ENCODE data around the gene CARF. TPM values are rescaled to one million over a fixed set of nuclear protein-coding genes. Genes with fewer than 3 reads are reported as not detected.

Gene CARF
- polyA plus RNA-seq, 1 of the 3 experiments (the other 2 are of a cell fraction): 4.6 TPM

- TF ChIP-seq, protein P1, sequence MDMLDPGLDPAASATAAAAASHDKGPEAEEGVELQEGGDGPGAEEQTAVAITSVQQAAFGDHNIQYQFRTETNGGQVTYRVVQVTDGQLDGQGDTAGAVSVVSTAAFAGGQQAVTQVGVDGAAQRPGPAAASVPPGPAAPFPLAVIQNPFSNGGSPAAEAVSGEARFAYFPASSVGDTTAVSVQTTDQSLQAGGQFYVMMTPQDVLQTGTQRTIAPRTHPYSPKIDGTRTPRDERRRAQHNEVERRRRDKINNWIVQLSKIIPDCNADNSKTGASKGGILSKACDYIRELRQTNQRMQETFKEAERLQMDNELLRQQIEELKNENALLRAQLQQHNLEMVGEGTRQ (IDR thresholded peaks at IDR 0.05; ENCODE audit: borderline replicate concordance, low read depth, low read length): no peak
These were observed 109.9 kb downstream of the CARF start (continued) for GRCh38 chr2:203021991-203022390.

DNA sequence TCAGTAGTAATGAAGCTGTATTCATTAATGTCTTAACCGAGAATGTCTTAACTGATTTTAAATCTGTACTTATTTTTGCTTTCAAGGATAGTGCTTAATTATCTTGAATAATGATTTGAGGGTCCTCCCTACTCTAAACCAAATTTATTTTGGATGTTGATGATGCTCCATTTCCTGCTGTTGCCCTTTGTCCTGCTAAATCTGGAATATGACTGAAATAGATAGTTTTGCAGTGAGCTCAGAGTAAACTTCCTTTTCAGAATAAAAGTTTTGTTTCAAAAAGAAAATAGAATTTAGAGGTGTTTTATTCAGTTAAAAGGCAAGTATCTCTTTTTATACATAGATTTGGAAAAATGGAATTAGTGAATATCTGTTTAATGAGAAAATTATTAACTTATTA is 110.7 kb downstream of the CARF start:
- ChIA-PET POLR2A (no interaction called here), CTCF (interaction anchor here (1.6 kb wide), 1 partner anchor 35 kb away, joined by 3 read pairs; no protein-coding TSS in a partner anchor)
- 83% methylated on average over 1 of the region's 1 CpG for WGBS (ENCODE audit: low lambda C conversion rate)
- Histone ChIP-seq H3K27ac (ENCODE audit: low read depth in 2 of 2, low read length in 1 of 2) (peak overlapping the region in 1 of 2 experiments; percentile 40; a peak in 2 of 4 replicates), H3K4me3 (ENCODE audit: low read depth in 2 of 2, low read length in 1 of 2) (no peak overlapping the region), H3K9me3 (no peaks in the 10 kb centered on the region), H3F3A (replicated peaks; ENCODE audit: insufficient read depth) (peaks cover 13% of the 10 kb centered on the region), H2AFZ (ENCODE audit: low read depth) (no peak overlapping the region), H3K4me1 (ENCODE audit: control insufficient read depth in 1 of 2, insufficient read depth in 2 of 2, low read depth in 1 of 2, low read length in 1 of 2) (peaks cover 3 to 4% of the 10 kb centered on the region in 2 experiments; a peak in 2 of 4 replicates), H4K20me1 (ENCODE audit: insufficient read depth) (peaks cover 8% of the 10 kb centered on the region; the same call in 1 of the 2 replicates), H3K4me2 (peak overlapping the region; percentile 56), H3K27me3 (ENCODE audit: insufficient read depth) (no peaks in the 10 kb centered on the region), H3K36me3 (replicated peaks in 1 of 2; ENCODE audit: control insufficient read depth in 1 of 2, insufficient read depth in 2 of 2, low read length in 1 of 2) (peaks cover 0 to 12% of the 10 kb centered on the region in 2 experiments), H3K9me2 (no peaks in the 10 kb centered on the region), H3K9ac (peak overlapping the region; percentile 7; the same call in 1 of the 2 replicates), H3K79me2 (ENCODE audit: insufficient read depth) (peaks cover 84% of the 10 kb centered on the region)
- TF ChIP-seq TCF12 (IDR thresholded peaks at IDR 0.05) (no peak), MEF2A (IDR thresholded peaks at IDR 0.05; ENCODE audit: borderline replicate concordance, low read depth) (peak; percentile 65; the same call in 1 of the 2 replicates)
- no peak for DNase-seq

DNA sequence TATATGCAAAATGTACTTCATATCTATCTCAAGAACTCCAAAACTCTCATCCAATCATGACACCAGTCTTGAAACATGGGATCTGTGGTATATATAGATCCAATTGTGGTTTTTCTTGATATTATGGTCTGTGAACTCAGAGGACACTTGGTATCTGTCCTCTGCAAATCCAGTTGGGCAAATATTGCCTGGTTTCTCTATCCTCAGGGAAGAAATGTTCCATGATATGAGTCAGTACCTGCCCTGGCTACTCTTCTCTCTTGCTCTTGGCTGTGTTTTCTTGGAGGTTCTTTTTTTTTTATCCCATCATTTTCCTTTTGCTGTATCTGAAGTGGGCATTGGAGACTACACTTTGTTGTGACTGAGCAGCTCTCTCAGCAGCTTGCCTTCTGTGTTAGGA is 113.5 kb downstream of the CARF start:
- no peaks in the 10 kb centered on the region for H3K27me3 ChIP-seq (ENCODE audit: insufficient read depth)
- peaks cover 73% of the 10 kb centered on the region for H3K79me2 ChIP-seq (ENCODE audit: insufficient read depth)
- peaks cover 9% of the 10 kb centered on the region for H3F3A ChIP-seq (replicated peaks; ENCODE audit: insufficient read depth)
- peaks cover 0 to 4% of the 10 kb centered on the region in 2 experiments; a peak in 2 of 4 replicates for H3K4me1 ChIP-seq (ENCODE audit: control insufficient read depth in 1 of 2, insufficient read depth in 2 of 2, low read depth in 1 of 2, low read length in 1 of 2)
- no peak overlapping the region for H2AFZ ChIP-seq (ENCODE audit: low read depth)
- H3K9ac ChIP-seq: no peak overlapping the region
- H3K36me3 ChIP-seq (replicated peaks in 1 of 2; ENCODE audit: control insufficient read depth in 1 of 2, insufficient read depth in 2 of 2, low read length in 1 of 2): peaks cover 0 to 19% of the 10 kb centered on the region in 2 experiments
- H3K9me2 ChIP-seq: no peaks in the 10 kb centered on the region
- CTCF ChIA-PET: interaction anchor here (1.0 kb wide), 1 partner anchor 10 kb away, joined by 4 read pairs; no protein-coding TSS in a partner anchor
- POLR2A ChIA-PET: no interaction called here
- no peak for DNase-seq
- H4K20me1 ChIP-seq (ENCODE audit: insufficient read depth): no peaks in the 10 kb centered on the region
- TF ChIP-seq, protein P1 (IDR thresholded peaks at IDR 0.05; ENCODE audit: borderline replicate concordance, low read depth, low read length): no peak
- TF ChIP-seq, protein P2, sequence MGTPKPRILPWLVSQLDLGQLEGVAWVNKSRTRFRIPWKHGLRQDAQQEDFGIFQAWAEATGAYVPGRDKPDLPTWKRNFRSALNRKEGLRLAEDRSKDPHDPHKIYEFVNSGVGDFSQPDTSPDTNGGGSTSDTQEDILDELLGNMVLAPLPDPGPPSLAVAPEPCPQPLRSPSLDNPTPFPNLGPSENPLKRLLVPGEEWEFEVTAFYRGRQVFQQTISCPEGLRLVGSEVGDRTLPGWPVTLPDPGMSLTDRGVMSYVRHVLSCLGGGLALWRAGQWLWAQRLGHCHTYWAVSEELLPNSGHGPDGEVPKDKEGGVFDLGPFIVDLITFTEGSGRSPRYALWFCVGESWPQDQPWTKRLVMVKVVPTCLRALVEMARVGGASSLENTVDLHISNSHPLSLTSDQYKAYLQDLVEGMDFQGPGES (IDR thresholded peaks at IDR 0.05; ENCODE audit: low read depth, low read length): no peak
- TF ChIP-seq MAX (IDR thresholded peaks at IDR 0.05; ENCODE audit: low read depth) (no peak), TAF1 (IDR thresholded peaks at IDR 0.05; ENCODE audit: borderline replicate concordance, low read depth, low read length) (no peak), FOXJ3 (CRISPR knock-in tag; IDR thresholded peaks at IDR 0.05) (no peak), MEF2A (IDR thresholded peaks at IDR 0.05; ENCODE audit: borderline replicate concordance, low read depth) (no peak), ELF1 (IDR thresholded peaks at IDR 0.05) (no peak)
- H3K27ac ChIP-seq (ENCODE audit: low read depth in 2 of 2, low read length in 1 of 2): peak overlapping the region in 1 of 2 experiments; percentile 4; a peak in 1 of 4 replicates
- no peaks in the 10 kb centered on the region for H3K9me3 ChIP-seq
- H3K4me2 ChIP-seq: no peak overlapping the region
- H3K4me3 ChIP-seq (ENCODE audit: low read depth in 2 of 2, low read length in 1 of 2): no peak overlapping the region

Measured in SK-N-SH (cell line).